GM23338 (cell line): Measurements from ENCODE around the gene DSG2. TPM values are rescaled to one million over a fixed set of nuclear protein-coding genes. Genes with fewer than 3 reads are reported as not detected.

Experiments
- ATAC-seq: fragments of 200-7000 bp; cut with Tn5 transposase; 3 replicates; pipeline ENCODE4 v1.9.1; 2020
- DNase-seq: peaks from one replicate; pipeline ENCODE4 v3.0.0-alpha.2; 2015; ENCODE audit warnings: low spot score
- H2AFZ ChIP-seq: fragments of 200-600 bp; sonication (generic); 2 replicates; pipeline ENCODE4 v1.8.0; 2016; ENCODE audit warnings: antibody characterized with exemption, mild to moderate bottlenecking, moderate library complexity
- H3F3A ChIP-seq: fragments of 200-600 bp; sonication (generic); replicated peaks from 2 replicates; pipeline ENCODE4 v1.8.0; 2017; ENCODE audit warnings: antibody characterized with exemption, mixed run types, low read depth
- H3K27ac ChIP-seq: fragments of 200-600 bp; sonication (generic); 2 replicates; pipeline ENCODE4 v1.6.1; 2016; ENCODE audit warnings: low read depth
- H3K27me3 ChIP-seq: fragments of 200-600 bp; sonication (generic); 2 replicates; pipeline ENCODE4 v1.8.0; 2016; ENCODE audit warnings: mild to moderate bottlenecking, mixed run types, moderate library complexity; ENCODE audit not compliant: insufficient read depth
- H3K36me3 ChIP-seq: fragments of 200-600 bp; sonication (generic); 2 replicates; pipeline ENCODE4 v1.8.0; 2016; ENCODE audit warnings: mild to moderate bottlenecking; ENCODE audit not compliant: insufficient read depth
- H3K4me1 ChIP-seq: fragments of 200-600 bp; sonication (generic); 2 replicates; pipeline ENCODE4 v1.8.0; 2016; ENCODE audit warnings: mild to moderate bottlenecking, moderate library complexity; ENCODE audit not compliant: insufficient read depth
- H3K4me2 ChIP-seq: fragments of 200-600 bp; sonication (generic); 2 replicates; pipeline ENCODE4 v1.7.1; 2017; ENCODE audit warnings: mixed run types
- H3K4me3 ChIP-seq: fragments of 200-600 bp; sonication (generic); 2 replicates; pipeline ENCODE4 v1.6.1; 2016; ENCODE audit warnings: mixed run types
- H3K79me2 ChIP-seq: fragments of 200-600 bp; sonication (generic); replicated peaks from 2 replicates; pipeline ENCODE4 v1.8.0; 2017; ENCODE audit warnings: mild to moderate bottlenecking; ENCODE audit not compliant: insufficient read depth
- H3K9me2 ChIP-seq: fragments of 200-600 bp; sonication (generic); 2 replicates; pipeline ENCODE4 v1.8.0; 2017; ENCODE audit not compliant: insufficient read depth
- H4K20me1 ChIP-seq: fragments of 200-600 bp; sonication (generic); replicated peaks from 2 replicates; pipeline ENCODE4 v1.8.0; 2017; ENCODE audit warnings: mild to moderate bottlenecking; ENCODE audit not compliant: insufficient read depth
- H3K27ac Mint-ChIP-seq: 2 replicates; pipeline ENCODE4 v1.8.0; 2020; ENCODE audit warnings: inconsistent platforms, mild to moderate bottlenecking, moderate library complexity, mixed read lengths
- H3K27me3 Mint-ChIP-seq: 3 replicates; pipeline ENCODE4 v1.8.0; 2022; ENCODE audit warnings: low read depth, mild to moderate bottlenecking, moderate library complexity, mixed read lengths, inconsistent platforms; ENCODE audit not compliant: insufficient read depth, poor library complexity
- H3K36me3 Mint-ChIP-seq: 3 replicates; pipeline ENCODE4 v1.8.0; 2021; ENCODE audit warnings: low read depth, mild to moderate bottlenecking, inconsistent platforms, moderate library complexity, mixed read lengths
- H3K4me1 Mint-ChIP-seq: 3 replicates; pipeline ENCODE4 v1.8.0; 2020; ENCODE audit warnings: mild to moderate bottlenecking, inconsistent platforms, mixed read lengths
- H3K4me3 Mint-ChIP-seq: 3 replicates; pipeline ENCODE4 v1.8.0; 2021; ENCODE audit warnings: moderate library complexity, mild to moderate bottlenecking, inconsistent platforms, mixed read lengths
- H3K9me3 Mint-ChIP-seq: 3 replicates; pipeline ENCODE4 v1.8.0; 2020; ENCODE audit warnings: moderate library complexity, mild to moderate bottlenecking, inconsistent platforms, mixed read lengths
- CREB1 ChIP-seq: fragments of 250-450 bp; sonication (Bioruptor Pico); IDR thresholded peaks from 2 replicates; pipeline ENCODE4 v1.5.0; 2020; ENCODE audit warnings: low read depth, mild to moderate bottlenecking, moderate library complexity
- EZH2 ChIP-seq: fragments of 200-600 bp; sonication (generic); IDR thresholded peaks from one replicate; pipeline ENCODE4 v1.8.0; 2017; ENCODE audit warnings: antibody characterized with exemption, mild to moderate bottlenecking, low read depth; ENCODE audit not compliant: unreplicated experiment
- EZH2phosphoT487 ChIP-seq: fragments of 200-600 bp; sonication (generic); IDR thresholded peaks from one replicate; pipeline ENCODE4 v1.8.1; 2018; ENCODE audit warnings: antibody characterized with exemption; ENCODE audit not compliant: unreplicated experiment
- JUNB ChIP-seq: IDR thresholded peaks from one replicate; pipeline ENCODE4 v1.6.1; 2016; ENCODE audit warnings: antibody characterized with exemption; ENCODE audit not compliant: unreplicated experiment
- NANOG ChIP-seq: IDR thresholded peaks from 2 replicates; pipeline ENCODE4 v1.6.1; 2016; ENCODE audit warnings: antibody characterized with exemption, borderline replicate concordance
- POLR2AphosphoS5 ChIP-seq: IDR thresholded peaks from 2 replicates; pipeline ENCODE4 v1.6.1; 2016; ENCODE audit warnings: antibody characterized with exemption, low read depth
- STAT1 ChIP-seq: IDR thresholded peaks from one replicate; pipeline ENCODE4 v1.6.1; 2016; ENCODE audit warnings: antibody characterized with exemption; ENCODE audit not compliant: unreplicated experiment
- ZNF114 ChIP-seq: fragments of 250-450 bp; sonication (Bioruptor Pico); IDR thresholded peaks from 2 replicates; pipeline ENCODE4 v1.5.0; 2020; ENCODE audit warnings: mild to moderate bottlenecking, moderate library complexity
- ZNF331 ChIP-seq: fragments of 250-450 bp; sonication (Bioruptor Pico); IDR thresholded peaks from 2 replicates; pipeline ENCODE4 v1.5.0; 2020; ENCODE audit warnings: low read depth, mild to moderate bottlenecking, moderate library complexity
- polyA plus RNA-seq: library from polyadenylated mRNA; unstranded; fragments of >200 nt; fragmentation: Nextera tagmentation; extraction: Ambion mirVana; gene quantifications from 2 replicates; pipeline ENCODE4 v1.2.1, GENCODE V29; 2016
- total RNA-seq: library from RNA; depleted of rRNA; stranded (reverse); fragments of >200 nt; shearing (Covaris generic); gene quantifications from 2 replicates; pipeline ENCODE4 v1.2.3, GENCODE V29; 2014
- TF ChIP-seq, protein P1 (sequence below), 2 experiments: fragments of 200-600 bp in 1 of 2; sonication (generic) in 1 of 2; conservative IDR thresholded peaks; 2 replicates each; pipeline versions ENCODE4 v1.5.1 to v1.6.1; 2016 to 2017; ENCODE audit warnings: antibody characterized with exemption in 2 of 2, low read depth in 2 of 2, mild to moderate bottlenecking in 2 of 2, moderate library complexity in 1 of 2
- TF ChIP-seq, protein P2 (sequence below): IDR thresholded peaks from 2 replicates; pipeline ENCODE4 v1.6.1; 2016; ENCODE audit warnings: antibody characterized with exemption
- TF ChIP-seq, protein P3 (sequence below): fragments of 250-450 bp; sonication (Bioruptor Pico); IDR thresholded peaks from 2 replicates; pipeline ENCODE4 v1.5.0; 2020; ENCODE audit warnings: mild to moderate bottlenecking, moderate library complexity
- TF ChIP-seq, protein P4 (sequence below): IDR thresholded peaks from one replicate; pipeline ENCODE4 v1.6.1; 2018; ENCODE audit warnings: antibody characterized with exemption; ENCODE audit not compliant: unreplicated experiment

The DSG2 gene
- total and polyA plus RNA-seq, 2 experiments from 2014 or later = 44.7 to 144 TPM

DNA sequence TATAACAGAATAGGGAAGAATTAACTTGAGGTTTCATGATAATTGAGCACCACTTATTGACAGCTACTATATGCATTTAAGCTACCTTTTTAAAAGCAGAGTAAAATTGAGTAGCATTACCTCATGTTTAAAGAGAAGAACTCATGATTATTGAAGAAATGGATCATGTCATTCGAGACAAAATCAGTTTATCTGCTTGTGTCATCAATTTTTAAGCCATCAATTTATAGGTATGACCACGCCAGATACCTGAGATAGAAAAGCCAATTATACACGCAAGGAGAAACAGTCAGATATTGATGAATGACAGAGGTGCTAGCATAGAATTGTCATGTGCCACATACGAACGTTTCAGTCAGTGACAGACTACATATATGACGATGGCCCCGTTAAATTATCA is 28.4 kb downstream of the DSG2 start:
- Mint-ChIP-seq H3K27ac (no peak overlapping the region), H3K36me3 (peaks cover 71% of the 10 kb centered on the region), H3K4me1 (no peaks in the 10 kb centered on the region), H3K9me3 (no peaks in the 10 kb centered on the region), H3K4me3 (no peak overlapping the region), H3K27me3 (peaks cover 4% of the 10 kb centered on the region)
- Histone ChIP-seq H3K27ac (no peak overlapping the region), H3K4me3 (no peak overlapping the region), H3K36me3 (peaks cover 76% of the 10 kb centered on the region), H3K4me2 (no peak overlapping the region), H3F3A (no peaks in the 10 kb centered on the region), H3K27me3 (no peaks in the 10 kb centered on the region), H3K4me1 (no peaks in the 10 kb centered on the region), H3K79me2 (no peaks in the 10 kb centered on the region), H4K20me1 (no peaks in the 10 kb centered on the region), H3K9me2 (no peaks in the 10 kb centered on the region), H2AFZ (no peak overlapping the region)
- ATAC-seq (no peak), DNase-seq (no peak)
- TF ChIP-seq, protein P1, sequence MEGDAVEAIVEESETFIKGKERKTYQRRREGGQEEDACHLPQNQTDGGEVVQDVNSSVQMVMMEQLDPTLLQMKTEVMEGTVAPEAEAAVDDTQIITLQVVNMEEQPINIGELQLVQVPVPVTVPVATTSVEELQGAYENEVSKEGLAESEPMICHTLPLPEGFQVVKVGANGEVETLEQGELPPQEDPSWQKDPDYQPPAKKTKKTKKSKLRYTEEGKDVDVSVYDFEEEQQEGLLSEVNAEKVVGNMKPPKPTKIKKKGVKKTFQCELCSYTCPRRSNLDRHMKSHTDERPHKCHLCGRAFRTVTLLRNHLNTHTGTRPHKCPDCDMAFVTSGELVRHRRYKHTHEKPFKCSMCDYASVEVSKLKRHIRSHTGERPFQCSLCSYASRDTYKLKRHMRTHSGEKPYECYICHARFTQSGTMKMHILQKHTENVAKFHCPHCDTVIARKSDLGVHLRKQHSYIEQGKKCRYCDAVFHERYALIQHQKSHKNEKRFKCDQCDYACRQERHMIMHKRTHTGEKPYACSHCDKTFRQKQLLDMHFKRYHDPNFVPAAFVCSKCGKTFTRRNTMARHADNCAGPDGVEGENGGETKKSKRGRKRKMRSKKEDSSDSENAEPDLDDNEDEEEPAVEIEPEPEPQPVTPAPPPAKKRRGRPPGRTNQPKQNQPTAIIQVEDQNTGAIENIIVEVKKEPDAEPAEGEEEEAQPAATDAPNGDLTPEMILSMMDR (conservative IDR thresholded peaks at IDR 0.05; ENCODE audit: low read depth in 2 of 2) = no peak
- no peak for TF ChIP-seq ZNF114 (CRISPR knock-in tag)
- TF ChIP-seq, protein P2, sequence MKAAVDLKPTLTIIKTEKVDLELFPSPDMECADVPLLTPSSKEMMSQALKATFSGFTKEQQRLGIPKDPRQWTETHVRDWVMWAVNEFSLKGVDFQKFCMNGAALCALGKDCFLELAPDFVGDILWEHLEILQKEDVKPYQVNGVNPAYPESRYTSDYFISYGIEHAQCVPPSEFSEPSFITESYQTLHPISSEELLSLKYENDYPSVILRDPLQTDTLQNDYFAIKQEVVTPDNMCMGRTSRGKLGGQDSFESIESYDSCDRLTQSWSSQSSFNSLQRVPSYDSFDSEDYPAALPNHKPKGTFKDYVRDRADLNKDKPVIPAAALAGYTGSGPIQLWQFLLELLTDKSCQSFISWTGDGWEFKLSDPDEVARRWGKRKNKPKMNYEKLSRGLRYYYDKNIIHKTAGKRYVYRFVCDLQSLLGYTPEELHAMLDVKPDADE = no peak
- TF ChIP-seq EZH2phosphoT487 = no peak
- TF ChIP-seq, protein P3, sequence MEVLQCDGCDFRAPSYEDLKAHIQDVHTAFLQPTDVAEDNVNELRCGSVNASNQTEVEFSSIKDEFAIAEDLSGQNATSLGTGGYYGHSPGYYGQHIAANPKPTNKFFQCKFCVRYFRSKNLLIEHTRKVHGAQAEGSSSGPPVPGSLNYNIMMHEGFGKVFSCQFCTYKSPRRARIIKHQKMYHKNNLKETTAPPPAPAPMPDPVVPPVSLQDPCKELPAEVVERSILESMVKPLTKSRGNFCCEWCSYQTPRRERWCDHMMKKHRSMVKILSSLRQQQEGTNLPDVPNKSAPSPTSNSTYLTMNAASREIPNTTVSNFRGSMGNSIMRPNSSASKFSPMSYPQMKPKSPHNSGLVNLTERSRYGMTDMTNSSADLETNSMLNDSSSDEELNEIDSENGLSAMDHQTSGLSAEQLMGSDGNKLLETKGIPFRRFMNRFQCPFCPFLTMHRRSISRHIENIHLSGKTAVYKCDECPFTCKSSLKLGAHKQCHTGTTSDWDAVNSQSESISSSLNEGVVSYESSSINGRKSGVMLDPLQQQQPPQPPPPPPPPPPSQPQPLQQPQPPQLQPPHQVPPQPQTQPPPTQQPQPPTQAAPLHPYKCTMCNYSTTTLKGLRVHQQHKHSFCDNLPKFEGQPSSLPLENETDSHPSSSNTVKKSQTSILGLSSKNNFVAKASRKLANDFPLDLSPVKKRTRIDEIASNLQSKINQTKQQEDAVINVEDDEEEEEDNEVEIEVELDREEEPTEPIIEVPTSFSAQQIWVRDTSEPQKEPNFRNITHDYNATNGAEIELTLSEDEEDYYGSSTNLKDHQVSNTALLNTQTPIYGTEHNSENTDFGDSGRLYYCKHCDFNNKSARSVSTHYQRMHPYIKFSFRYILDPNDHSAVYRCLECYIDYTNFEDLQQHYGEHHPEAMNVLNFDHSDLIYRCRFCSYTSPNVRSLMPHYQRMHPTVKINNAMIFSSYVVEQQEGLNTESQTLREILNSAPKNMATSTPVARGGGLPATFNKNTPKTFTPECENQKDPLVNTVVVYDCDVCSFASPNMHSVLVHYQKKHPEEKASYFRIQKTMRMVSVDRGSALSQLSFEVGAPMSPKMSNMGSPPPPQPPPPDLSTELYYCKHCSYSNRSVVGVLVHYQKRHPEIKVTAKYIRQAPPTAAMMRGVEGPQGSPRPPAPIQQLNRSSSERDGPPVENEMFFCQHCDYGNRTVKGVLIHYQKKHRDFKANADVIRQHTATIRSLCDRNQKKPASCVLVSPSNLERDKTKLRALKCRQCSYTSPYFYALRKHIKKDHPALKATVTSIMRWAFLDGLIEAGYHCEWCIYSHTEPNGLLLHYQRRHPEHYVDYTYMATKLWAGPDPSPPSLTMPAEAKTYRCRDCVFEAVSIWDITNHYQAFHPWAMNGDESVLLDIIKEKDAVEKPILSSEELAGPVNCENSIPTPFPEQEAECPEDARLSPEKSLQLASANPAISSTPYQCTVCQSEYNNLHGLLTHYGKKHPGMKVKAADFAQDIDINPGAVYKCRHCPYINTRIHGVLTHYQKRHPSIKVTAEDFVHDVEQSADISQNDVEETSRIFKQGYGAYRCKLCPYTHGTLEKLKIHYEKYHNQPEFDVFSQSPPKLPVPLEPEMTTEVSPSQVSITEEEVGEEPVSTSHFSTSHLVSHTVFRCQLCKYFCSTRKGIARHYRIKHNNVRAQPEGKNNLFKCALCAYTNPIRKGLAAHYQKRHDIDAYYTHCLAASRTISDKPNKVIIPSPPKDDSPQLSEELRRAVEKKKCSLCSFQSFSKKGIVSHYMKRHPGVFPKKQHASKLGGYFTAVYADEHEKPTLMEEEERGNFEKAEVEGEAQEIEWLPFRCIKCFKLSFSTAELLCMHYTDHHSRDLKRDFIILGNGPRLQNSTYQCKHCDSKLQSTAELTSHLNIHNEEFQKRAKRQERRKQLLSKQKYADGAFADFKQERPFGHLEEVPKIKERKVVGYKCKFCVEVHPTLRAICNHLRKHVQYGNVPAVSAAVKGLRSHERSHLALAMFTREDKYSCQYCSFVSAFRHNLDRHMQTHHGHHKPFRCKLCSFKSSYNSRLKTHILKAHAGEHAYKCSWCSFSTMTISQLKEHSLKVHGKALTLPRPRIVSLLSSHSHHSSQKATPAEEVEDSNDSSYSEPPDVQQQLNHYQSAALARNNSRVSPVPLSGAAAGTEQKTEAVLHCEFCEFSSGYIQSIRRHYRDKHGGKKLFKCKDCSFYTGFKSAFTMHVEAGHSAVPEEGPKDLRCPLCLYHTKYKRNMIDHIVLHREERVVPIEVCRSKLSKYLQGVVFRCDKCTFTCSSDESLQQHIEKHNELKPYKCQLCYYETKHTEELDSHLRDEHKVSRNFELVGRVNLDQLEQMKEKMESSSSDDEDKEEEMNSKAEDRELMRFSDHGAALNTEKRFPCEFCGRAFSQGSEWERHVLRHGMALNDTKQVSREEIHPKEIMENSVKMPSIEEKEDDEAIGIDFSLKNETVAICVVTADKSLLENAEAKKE = no peak
- TF ChIP-seq JUNB = no peak
- TF ChIP-seq EZH2 = no peak
- TF ChIP-seq NANOG = no peak
- no peak for TF ChIP-seq STAT1
- TF ChIP-seq CREB1 (CRISPR knock-in tag) = no peak
- TF ChIP-seq, protein P4, sequence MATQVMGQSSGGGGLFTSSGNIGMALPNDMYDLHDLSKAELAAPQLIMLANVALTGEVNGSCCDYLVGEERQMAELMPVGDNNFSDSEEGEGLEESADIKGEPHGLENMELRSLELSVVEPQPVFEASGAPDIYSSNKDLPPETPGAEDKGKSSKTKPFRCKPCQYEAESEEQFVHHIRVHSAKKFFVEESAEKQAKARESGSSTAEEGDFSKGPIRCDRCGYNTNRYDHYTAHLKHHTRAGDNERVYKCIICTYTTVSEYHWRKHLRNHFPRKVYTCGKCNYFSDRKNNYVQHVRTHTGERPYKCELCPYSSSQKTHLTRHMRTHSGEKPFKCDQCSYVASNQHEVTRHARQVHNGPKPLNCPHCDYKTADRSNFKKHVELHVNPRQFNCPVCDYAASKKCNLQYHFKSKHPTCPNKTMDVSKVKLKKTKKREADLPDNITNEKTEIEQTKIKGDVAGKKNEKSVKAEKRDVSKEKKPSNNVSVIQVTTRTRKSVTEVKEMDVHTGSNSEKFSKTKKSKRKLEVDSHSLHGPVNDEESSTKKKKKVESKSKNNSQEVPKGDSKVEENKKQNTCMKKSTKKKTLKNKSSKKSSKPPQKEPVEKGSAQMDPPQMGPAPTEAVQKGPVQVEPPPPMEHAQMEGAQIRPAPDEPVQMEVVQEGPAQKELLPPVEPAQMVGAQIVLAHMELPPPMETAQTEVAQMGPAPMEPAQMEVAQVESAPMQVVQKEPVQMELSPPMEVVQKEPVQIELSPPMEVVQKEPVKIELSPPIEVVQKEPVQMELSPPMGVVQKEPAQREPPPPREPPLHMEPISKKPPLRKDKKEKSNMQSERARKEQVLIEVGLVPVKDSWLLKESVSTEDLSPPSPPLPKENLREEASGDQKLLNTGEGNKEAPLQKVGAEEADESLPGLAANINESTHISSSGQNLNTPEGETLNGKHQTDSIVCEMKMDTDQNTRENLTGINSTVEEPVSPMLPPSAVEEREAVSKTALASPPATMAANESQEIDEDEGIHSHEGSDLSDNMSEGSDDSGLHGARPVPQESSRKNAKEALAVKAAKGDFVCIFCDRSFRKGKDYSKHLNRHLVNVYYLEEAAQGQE = no peak
- TF ChIP-seq POLR2AphosphoS5 = no peak
- TF ChIP-seq ZNF331 (CRISPR knock-in tag) = no peak
